Common myeloid progenitor, CD34-positive (primary cell): ENCODE results near the gene COX8C.

Experiments
- CTCF ChIA-PET: fragments of 350-600 bp; sonication (Branson Sonifier 250); formaldehyde crosslinking; loops from one replicate; lab custom pipeline; 2021; ENCODE audit warnings: antibody characterized with exemption; lab: Charles Lee
- POLR2A ChIA-PET: fragments of 350-600 bp; sonication (Branson Sonifier 250); formaldehyde crosslinking; loops from one replicate; lab custom pipeline; 2021; ENCODE audit warnings: antibody characterized with exemption; lab: Charles Lee
- DNase-seq, 3 donors: peaks; one replicate each; pipeline versions ENCODE4 v3.0.0 to v3.0.0-alpha.2; 2013
- H3K27ac ChIP-seq, 2 experiments: 1 replicate in 1 of 2; 2 replicates in 1 of 2; pipeline ENCODE4 v1.7.0; 2013; ENCODE audit warnings: inconsistent platforms in 2 of 2, low read length in 2 of 2, mild to moderate bottlenecking in 2 of 2, low read depth in 1 of 2, moderate library complexity in 1 of 2; ENCODE audit not compliant: severe bottlenecking in 2 of 2, insufficient read depth in 1 of 2, poor library complexity in 1 of 2
- H3K27me3 ChIP-seq, 5 experiments: replicated peaks in 2 of 5; 1 replicate in 3 of 5; 2 replicates in 2 of 5; pipeline versions ENCODE4 v1.6.1 to v1.7.0; 2013; ENCODE audit warnings: low read length in 4 of 5, mild to moderate bottlenecking in 2 of 5, moderate library complexity in 2 of 5, inconsistent platforms in 1 of 5; ENCODE audit not compliant: insufficient read depth in 5 of 5, control insufficient read depth in 4 of 5
- H3K36me3 ChIP-seq, 4 experiments: 1 replicate in 2 of 4; 2 replicates in 2 of 4; pipeline versions ENCODE4 v1.6.1 to v1.7.0; 2013; ENCODE audit warnings: low read length in 3 of 4, control low read depth in 1 of 4, mild to moderate bottlenecking in 1 of 4; ENCODE audit not compliant: control insufficient read depth in 4 of 4, insufficient read depth in 4 of 4
- H3K4me1 ChIP-seq, 4 experiments: 1 replicate in 3 of 4; 2 replicates in 1 of 4; pipeline versions ENCODE4 v1.6.1 to v1.7.1; 2013; ENCODE audit warnings: low read length in 3 of 4, mild to moderate bottlenecking in 3 of 4, control low read depth in 1 of 4, inconsistent platforms in 1 of 4, moderate library complexity in 1 of 4; ENCODE audit not compliant: control insufficient read depth in 4 of 4, insufficient read depth in 4 of 4; ENCODE audit errors: control extremely low read depth in 1 of 4
- H3K4me3 ChIP-seq, 7 experiments: 1 replicate in 4 of 7; 2 replicates in 3 of 7; pipeline versions ENCODE4 v1.5.1 to v1.7.0; 2013; ENCODE audit warnings: mild to moderate bottlenecking in 7 of 7, low read length in 6 of 7, moderate library complexity in 6 of 7, inconsistent platforms in 2 of 7, low read depth in 2 of 7, control low read depth in 1 of 7; ENCODE audit not compliant: insufficient read depth in 4 of 7, control insufficient read depth in 1 of 7; ENCODE audit errors: extremely low read depth in 1 of 7
- H3K9me3 ChIP-seq, 5 experiments: 1 replicate in 4 of 5; 2 replicates in 1 of 5; pipeline versions ENCODE4 v1.6.1 to v1.7.1; 2013; ENCODE audit warnings: low read length in 4 of 5, mild to moderate bottlenecking in 2 of 5, inconsistent platforms in 1 of 5, low read depth in 1 of 5, moderate library complexity in 1 of 5; ENCODE audit not compliant: control insufficient read depth in 4 of 5, insufficient read depth in 2 of 5; ENCODE audit errors: control extremely low read depth in 1 of 5
- WGBS: methylation state at CpG from one replicate; pipeline ENCODE4 v1.1.5; 2013; ENCODE audit not compliant: insufficient coverage; 5-methylcytosine and 5-hydroxymethylcytosine counted together

COX8C gene

DNA sequence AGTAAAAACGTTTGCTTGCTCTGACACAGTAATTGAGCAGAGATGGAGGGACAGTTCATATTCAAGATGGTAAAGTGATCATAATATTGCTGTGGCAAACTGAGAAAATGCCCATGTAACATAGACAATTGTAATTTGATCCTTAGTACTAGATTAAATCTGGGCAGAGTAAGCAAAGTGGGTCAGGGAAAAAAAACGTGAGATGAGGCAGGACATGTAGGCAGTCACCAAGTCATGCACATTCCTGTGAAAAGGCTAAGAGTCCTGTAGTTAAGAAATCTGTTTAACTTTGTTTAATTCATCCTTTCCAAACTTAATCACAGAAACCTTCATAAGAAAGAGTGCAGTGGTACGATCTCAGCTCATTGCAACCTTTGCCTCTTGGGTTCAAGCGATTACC, 30.3 kb upstream of the COX8C start:
- ChIA-PET CTCF (no interaction called here), POLR2A (no interaction called here)

GRCh38 chr14:93317210-93317874, 29.6 kb upstream of the COX8C start:
- 80% methylated on average over 1 of the region's 7 CpGs for WGBS
- peaks cover 0 to 38% (median 23%) of the 10 kb centered on the region in 4 experiments for H3K4me1 ChIP-seq
- CTCF ChIA-PET, result interaction anchor here (0.6 to 1.4 kb wide), 4 partner anchors 14 to 65 kb away, joined by 3 read pairs; no protein-coding TSS in a partner anchor
- POLR2A ChIA-PET, result no interaction called here
- no peak for DNase-seq
- no peaks in the 10 kb centered on the region for H3K36me3 ChIP-seq
- H3K27ac ChIP-seq, result peak overlapping the region; percentile 33 to 53
- no peaks in the 10 kb centered on the region for H3K27me3 ChIP-seq
- no peaks in the 10 kb centered on the region for H3K9me3 ChIP-seq
- H3K4me3 ChIP-seq, result peak overlapping the region in 3 of 7 experiments; percentile 22 to 42 (median 31)

More for the DNA sequence above, 30.3 kb upstream of the COX8C start:
- Histone ChIP-seq H3K27ac (no peak overlapping the region), H3K36me3 (no peaks in the 10 kb centered on the region), H3K9me3 (no peaks in the 10 kb centered on the region), H3K27me3 (no peaks in the 10 kb centered on the region), H3K4me3 (no peak overlapping the region), H3K4me1 (peaks cover 0 to 38% (median 23%) of the 10 kb centered on the region in 4 experiments)
- WGBS, result 89% methylated on average over 1 of the region's 4 CpGs
- DNase-seq, result no peak

GRCh38 chr14:93317875-93318807, 28.8 kb upstream of the COX8C start:
- WGBS, result 0% methylated on average over 2 of the region's 6 CpGs
- no peaks in the 10 kb centered on the region for H3K27me3 ChIP-seq
- peak overlapping the region; percentile 33 to 53 for H3K27ac ChIP-seq
- H3K4me1 ChIP-seq, result peaks cover 0 to 38% (median 23%) of the 10 kb centered on the region in 4 experiments
- no peaks in the 10 kb centered on the region for H3K36me3 ChIP-seq
- H3K4me3 ChIP-seq, result peak overlapping the region in 4 of 7 experiments; percentile 2 to 42 (median 36)
- peak; percentile 46 to 84 (median 75) for DNase-seq
- ChIA-PET POLR2A (interaction anchor here (0.9 kb wide), 1 partner anchor 14 kb away, joined by 3 read pairs; no protein-coding TSS in a partner anchor), CTCF (interaction anchor here (1.0 to 1.4 kb wide), 3 partner anchors 14 to 19 kb away, joined by 3 read pairs; no protein-coding TSS in a partner anchor)
- no peaks in the 10 kb centered on the region for H3K9me3 ChIP-seq

GRCh38 chr14:93318927-93319326, 28.1 kb upstream of the COX8C start:
- Histone ChIP-seq H3K36me3 (peaks cover 0 to under 1% (median 0%) of the 10 kb centered on the region in 4 experiments), H3K27ac (no peak overlapping the region), H3K27me3 (no peaks in the 10 kb centered on the region), H3K9me3 (no peaks in the 10 kb centered on the region), H3K4me1 (peaks cover 0 to 41% (median 25%) of the 10 kb centered on the region in 4 experiments), H3K4me3 (no peak overlapping the region)
- 100% methylated on average over 4 of the region's 5 CpGs for WGBS
- ChIA-PET POLR2A (no interaction called here), CTCF (interaction anchor here (1.4 kb wide), 1 partner anchor 12 kb away, joined by 4 read pairs; no protein-coding TSS in a partner anchor)
- DNase-seq, result no peak

- CTCF ChIA-PET, result interaction anchor here (1.1 to 1.4 kb wide), 2 partner anchors 12 to 28 kb away, joined by 3 to 4 read pairs; no protein-coding TSS in a partner anchor
- Histone ChIP-seq H3K4me1 (peaks cover 0 to 43% (median 25%) of the 10 kb centered on the region in 4 experiments), H3K4me3 (peak overlapping the region in 1 of 7 experiments; percentile 1), H3K36me3 (peaks cover 0 to 4% (median 2%) of the 10 kb centered on the region in 4 experiments), H3K9me3 (no peaks in the 10 kb centered on the region), H3K27me3 (no peaks in the 10 kb centered on the region), H3K27ac (no peak overlapping the region)
- DNase-seq, result no peak
- no CpG with 5 or more reads among the region's 2 CpGs for WGBS
- POLR2A ChIA-PET, result no interaction called here
Observed at GRCh38 chr14:93319494-93319893, 27.5 kb upstream of the COX8C start.

- CTCF ChIA-PET, result interaction anchor here (1.1 to 1.4 kb wide), 2 partner anchors 11 to 28 kb away, joined by 3 to 4 read pairs; no protein-coding TSS in a partner anchor
- no peaks in the 10 kb centered on the region for H3K9me3 ChIP-seq
- peak in 2 of 3 donors; percentile 28 to 42 for DNase-seq
Observed at GRCh38 chr14:93319958-93320357, 27.0 kb upstream of the COX8C start.

More at GRCh38 chr14:93319958-93320357, 27.0 kb upstream of the COX8C start:
- Histone ChIP-seq H3K27me3 (no peaks in the 10 kb centered on the region), H3K27ac (no peak overlapping the region), H3K36me3 (peaks cover 0 to 7% (median 2%) of the 10 kb centered on the region in 4 experiments), H3K4me1 (peaks cover 0 to 43% (median 25%) of the 10 kb centered on the region in 4 experiments), H3K4me3 (peak overlapping the region in 1 of 7 experiments; percentile 1)
- WGBS, result 11% methylated on average over 1 of the region's 1 CpG
- POLR2A ChIA-PET, result no interaction called here
